HepG2 (cell line): ENCODE measurements around the gene AP1G1. TPM values are rescaled to one million over a fixed set of nuclear protein-coding genes. Genes with fewer than 3 reads are reported as not detected.

Experiments
- ASH2L ChIP-seq: fragments of 300-600, 200-600 bp; sonication (generic); IDR thresholded peaks from 2 replicates; pipeline ENCODE4 v1.7.0; 2017; ENCODE audit warnings: low read depth, mild to moderate bottlenecking, moderate library complexity, mixed read lengths, low read length; ENCODE audit not compliant: insufficient read length
- NCOA1 ChIP-seq: sonication (generic); formaldehyde crosslinking; IDR thresholded peaks from 2 replicates; pipeline ENCODE4 v1.9.0; 2021; ENCODE audit warnings: missing genetic modification reagents
- NFE2 ChIP-seq: sonication (generic); formaldehyde crosslinking; IDR thresholded peaks from 2 replicates; pipeline ENCODE4 v1.4.0; 2020; ENCODE audit warnings: missing genetic modification reagents
- NFE2L2 ChIP-seq: fragments of 150-350 bp; IDR thresholded peaks from 2 replicates; pipeline ENCODE4 v1.6.1; 2014; ENCODE audit warnings: low read length
- RAD51 ChIP-seq: fragments of 450-650 bp; IDR thresholded peaks from 2 replicates; pipeline ENCODE4 v1.6.1; 2016; ENCODE audit warnings: borderline replicate concordance
- SPEN ChIP-seq: sonication (generic); formaldehyde crosslinking; IDR thresholded peaks from 2 replicates; pipeline ENCODE4 v1.5.1; 2020; ENCODE audit warnings: low read depth, mild to moderate bottlenecking, missing genetic modification reagents
- ZNF331 ChIP-seq: sonication (generic); formaldehyde crosslinking; IDR thresholded peaks from 2 replicates; pipeline ENCODE4 v1.4.0; 2020; ENCODE audit warnings: missing genetic modification reagents
- ZNF816 ChIP-seq: sonication (generic); formaldehyde crosslinking; IDR thresholded peaks from 2 replicates; pipeline ENCODE4 v1.8.0; 2022; ENCODE audit warnings: missing genetic modification reagents, mild to moderate bottlenecking, borderline replicate concordance
- polyA plus RNA-seq, 8 experiments: library from polyadenylated mRNA; depleted of rRNA in 3 of 8; stranded (reverse) in 7 of 8; unstranded in 1 of 8; fragments of >200 nt; fragmentation: Illumina TruSeq in 4 of 8; extraction: Trizol in 4 of 8; gene quantifications; 2 replicates each; pipeline versions ENCODE4 v1.2.1 to v1.2.3, GENCODE V29; 2011 to 2016; ENCODE audit warnings: low read depth in 4 of 8, missing spikeins in 1 of 8, mixed read lengths in 1 of 8; ENCODE audit not compliant: insufficient read depth in 1 of 8
- total RNA-seq, 5 experiments: library from RNA; depleted of rRNA; stranded (reverse); fragments of >200 nt; fragmentation: Illumina TruSeq; extraction: Trizol; gene quantifications; 2 replicates each; pipeline ENCODE4 v1.2.3, GENCODE V29; 2016; ENCODE audit warnings: low read depth in 1 of 5
- TF ChIP-seq, protein P1 (sequence below): sonication (generic); formaldehyde crosslinking; IDR thresholded peaks from 2 replicates; pipeline ENCODE4 v1.4.0; 2020; ENCODE audit warnings: missing genetic modification reagents, mild to moderate bottlenecking, borderline replicate concordance
- TF ChIP-seq, protein P2 (sequence below): sonication (generic); formaldehyde crosslinking; IDR thresholded peaks from 2 replicates; pipeline ENCODE4 v1.5.1; 2020; ENCODE audit warnings: mild to moderate bottlenecking, missing genetic modification reagents, borderline replicate concordance
- TF ChIP-seq, protein P3 (sequence below): sonication (generic); formaldehyde crosslinking; IDR thresholded peaks from 2 replicates; pipeline ENCODE4 v1.4.0; 2020; ENCODE audit warnings: missing genetic modification reagents, low read depth, mild to moderate bottlenecking, borderline replicate concordance
- TF ChIP-seq, protein P4 (sequence below): sonication (generic); formaldehyde crosslinking; IDR thresholded peaks from 2 replicates; pipeline ENCODE4 v1.9.0; 2021; ENCODE audit warnings: mild to moderate bottlenecking, missing genetic modification reagents

AP1G1 gene
- total and polyA plus RNA-seq, 2 of the 13 experiments (the other 11 are each of a cell fraction or from before 2014, with no cell fraction given): 62.2 to 66.2 TPM

DNA sequence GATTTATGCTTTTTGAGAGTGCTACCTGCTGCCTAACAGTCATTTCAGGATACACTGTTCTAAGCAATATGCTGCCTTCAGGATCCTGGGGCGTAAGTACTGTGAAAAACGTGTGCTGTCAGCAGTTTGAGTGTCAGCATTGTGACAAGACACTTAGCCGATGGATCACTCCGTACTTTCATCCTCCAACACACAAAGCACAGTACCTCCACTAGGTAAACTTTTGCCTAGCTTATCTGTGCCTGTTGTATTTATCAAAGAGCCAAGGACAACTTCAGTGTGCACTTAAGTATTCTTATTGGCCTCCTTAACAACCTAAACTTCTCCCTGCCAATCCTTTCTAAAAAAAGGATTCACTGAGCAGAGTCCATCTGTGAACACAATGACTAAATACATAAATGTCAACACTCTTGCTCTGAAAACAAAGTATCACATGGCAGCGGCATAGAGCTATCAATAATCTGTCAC lies 50.3 kb downstream of the AP1G1 start (continued):
- TF ChIP-seq, protein P1, sequence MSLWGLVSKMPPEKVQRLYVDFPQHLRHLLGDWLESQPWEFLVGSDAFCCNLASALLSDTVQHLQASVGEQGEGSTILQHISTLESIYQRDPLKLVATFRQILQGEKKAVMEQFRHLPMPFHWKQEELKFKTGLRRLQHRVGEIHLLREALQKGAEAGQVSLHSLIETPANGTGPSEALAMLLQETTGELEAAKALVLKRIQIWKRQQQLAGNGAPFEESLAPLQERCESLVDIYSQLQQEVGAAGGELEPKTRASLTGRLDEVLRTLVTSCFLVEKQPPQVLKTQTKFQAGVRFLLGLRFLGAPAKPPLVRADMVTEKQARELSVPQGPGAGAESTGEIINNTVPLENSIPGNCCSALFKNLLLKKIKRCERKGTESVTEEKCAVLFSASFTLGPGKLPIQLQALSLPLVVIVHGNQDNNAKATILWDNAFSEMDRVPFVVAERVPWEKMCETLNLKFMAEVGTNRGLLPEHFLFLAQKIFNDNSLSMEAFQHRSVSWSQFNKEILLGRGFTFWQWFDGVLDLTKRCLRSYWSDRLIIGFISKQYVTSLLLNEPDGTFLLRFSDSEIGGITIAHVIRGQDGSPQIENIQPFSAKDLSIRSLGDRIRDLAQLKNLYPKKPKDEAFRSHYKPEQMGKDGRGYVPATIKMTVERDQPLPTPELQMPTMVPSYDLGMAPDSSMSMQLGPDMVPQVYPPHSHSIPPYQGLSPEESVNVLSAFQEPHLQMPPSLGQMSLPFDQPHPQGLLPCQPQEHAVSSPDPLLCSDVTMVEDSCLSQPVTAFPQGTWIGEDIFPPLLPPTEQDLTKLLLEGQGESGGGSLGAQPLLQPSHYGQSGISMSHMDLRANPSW (CRISPR knock-in tag): 0 out of 2 replicates have a peak, but pooled peaks have one; percentile 65
- TF ChIP-seq, protein P2, sequence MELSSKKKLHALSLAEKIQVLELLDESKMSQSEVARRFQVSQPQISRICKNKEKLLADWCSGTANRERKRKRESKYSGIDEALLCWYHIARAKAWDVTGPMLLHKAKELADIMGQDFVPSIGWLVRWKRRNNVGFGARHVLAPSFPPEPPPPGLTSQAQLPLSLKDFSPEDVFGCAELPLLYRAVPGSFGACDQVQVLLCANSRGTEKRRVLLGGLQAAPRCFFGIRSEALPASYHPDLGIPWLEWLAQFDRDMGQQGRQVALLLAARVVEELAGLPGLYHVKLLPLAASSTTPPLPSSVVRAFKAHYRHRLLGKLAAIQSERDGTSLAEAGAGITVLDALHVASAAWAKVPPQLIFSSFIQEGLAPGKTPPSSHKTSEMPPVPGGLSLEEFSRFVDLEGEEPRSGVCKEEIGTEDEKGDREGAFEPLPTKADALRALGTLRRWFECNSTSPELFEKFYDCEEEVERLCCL: no peak
- TF ChIP-seq NFE2L2: no peak
- 0 out of 2 replicates have a peak, but pooled peaks have one; percentile 44 for TF ChIP-seq ZNF816 (CRISPR knock-in tag)
- TF ChIP-seq ASH2L: no peak
- TF ChIP-seq, protein P3, sequence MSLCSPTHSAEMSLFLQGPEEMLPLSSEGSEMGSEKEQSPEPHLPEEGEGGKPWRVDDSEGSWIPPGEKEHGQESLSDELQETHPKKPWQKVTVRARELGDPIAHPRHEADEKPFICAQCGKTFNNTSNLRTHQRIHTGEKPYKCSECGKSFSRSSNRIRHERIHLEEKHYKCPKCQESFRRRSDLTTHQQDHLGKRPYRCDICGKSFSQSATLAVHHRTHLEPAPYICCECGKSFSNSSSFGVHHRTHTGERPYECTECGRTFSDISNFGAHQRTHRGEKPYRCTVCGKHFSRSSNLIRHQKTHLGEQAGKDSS (CRISPR knock-in tag): no peak
- no peak for TF ChIP-seq NCOA1
- TF ChIP-seq, protein P4, sequence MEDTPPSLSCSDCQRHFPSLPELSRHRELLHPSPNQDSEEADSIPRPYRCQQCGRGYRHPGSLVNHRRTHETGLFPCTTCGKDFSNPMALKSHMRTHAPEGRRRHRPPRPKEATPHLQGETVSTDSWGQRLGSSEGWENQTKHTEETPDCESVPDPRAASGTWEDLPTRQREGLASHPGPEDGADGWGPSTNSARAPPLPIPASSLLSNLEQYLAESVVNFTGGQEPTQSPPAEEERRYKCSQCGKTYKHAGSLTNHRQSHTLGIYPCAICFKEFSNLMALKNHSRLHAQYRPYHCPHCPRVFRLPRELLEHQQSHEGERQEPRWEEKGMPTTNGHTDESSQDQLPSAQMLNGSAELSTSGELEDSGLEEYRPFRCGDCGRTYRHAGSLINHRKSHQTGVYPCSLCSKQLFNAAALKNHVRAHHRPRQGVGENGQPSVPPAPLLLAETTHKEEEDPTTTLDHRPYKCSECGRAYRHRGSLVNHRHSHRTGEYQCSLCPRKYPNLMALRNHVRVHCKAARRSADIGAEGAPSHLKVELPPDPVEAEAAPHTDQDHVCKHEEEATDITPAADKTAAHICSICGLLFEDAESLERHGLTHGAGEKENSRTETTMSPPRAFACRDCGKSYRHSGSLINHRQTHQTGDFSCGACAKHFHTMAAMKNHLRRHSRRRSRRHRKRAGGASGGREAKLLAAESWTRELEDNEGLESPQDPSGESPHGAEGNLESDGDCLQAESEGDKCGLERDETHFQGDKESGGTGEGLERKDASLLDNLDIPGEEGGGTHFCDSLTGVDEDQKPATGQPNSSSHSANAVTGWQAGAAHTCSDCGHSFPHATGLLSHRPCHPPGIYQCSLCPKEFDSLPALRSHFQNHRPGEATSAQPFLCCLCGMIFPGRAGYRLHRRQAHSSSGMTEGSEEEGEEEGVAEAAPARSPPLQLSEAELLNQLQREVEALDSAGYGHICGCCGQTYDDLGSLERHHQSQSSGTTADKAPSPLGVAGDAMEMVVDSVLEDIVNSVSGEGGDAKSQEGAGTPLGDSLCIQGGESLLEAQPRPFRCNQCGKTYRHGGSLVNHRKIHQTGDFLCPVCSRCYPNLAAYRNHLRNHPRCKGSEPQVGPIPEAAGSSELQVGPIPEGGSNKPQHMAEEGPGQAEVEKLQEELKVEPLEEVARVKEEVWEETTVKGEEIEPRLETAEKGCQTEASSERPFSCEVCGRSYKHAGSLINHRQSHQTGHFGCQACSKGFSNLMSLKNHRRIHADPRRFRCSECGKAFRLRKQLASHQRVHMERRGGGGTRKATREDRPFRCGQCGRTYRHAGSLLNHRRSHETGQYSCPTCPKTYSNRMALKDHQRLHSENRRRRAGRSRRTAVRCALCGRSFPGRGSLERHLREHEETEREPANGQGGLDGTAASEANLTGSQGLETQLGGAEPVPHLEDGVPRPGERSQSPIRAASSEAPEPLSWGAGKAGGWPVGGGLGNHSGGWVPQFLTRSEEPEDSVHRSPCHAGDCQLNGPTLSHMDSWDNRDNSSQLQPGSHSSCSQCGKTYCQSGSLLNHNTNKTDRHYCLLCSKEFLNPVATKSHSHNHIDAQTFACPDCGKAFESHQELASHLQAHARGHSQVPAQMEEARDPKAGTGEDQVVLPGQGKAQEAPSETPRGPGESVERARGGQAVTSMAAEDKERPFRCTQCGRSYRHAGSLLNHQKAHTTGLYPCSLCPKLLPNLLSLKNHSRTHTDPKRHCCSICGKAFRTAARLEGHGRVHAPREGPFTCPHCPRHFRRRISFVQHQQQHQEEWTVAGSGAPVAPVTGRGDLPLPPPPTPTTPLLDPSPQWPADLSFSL (CRISPR knock-in tag): no peak
- TF ChIP-seq ZNF331: 0 out of 2 replicates have a peak, but pooled peaks have one; percentile 29
- TF ChIP-seq RAD51: no peak
- TF ChIP-seq NFE2 (CRISPR knock-in tag): no peak
- TF ChIP-seq SPEN (CRISPR knock-in tag): no peak
